ENCODE measurements around the gene PERM1.
"Not testable (repeated sequence)": the region's sequence is repeated elsewhere in the genome, so short reads cannot be mapped to it uniquely, and the experiment has no call there.

Gene PERM1, protein sequence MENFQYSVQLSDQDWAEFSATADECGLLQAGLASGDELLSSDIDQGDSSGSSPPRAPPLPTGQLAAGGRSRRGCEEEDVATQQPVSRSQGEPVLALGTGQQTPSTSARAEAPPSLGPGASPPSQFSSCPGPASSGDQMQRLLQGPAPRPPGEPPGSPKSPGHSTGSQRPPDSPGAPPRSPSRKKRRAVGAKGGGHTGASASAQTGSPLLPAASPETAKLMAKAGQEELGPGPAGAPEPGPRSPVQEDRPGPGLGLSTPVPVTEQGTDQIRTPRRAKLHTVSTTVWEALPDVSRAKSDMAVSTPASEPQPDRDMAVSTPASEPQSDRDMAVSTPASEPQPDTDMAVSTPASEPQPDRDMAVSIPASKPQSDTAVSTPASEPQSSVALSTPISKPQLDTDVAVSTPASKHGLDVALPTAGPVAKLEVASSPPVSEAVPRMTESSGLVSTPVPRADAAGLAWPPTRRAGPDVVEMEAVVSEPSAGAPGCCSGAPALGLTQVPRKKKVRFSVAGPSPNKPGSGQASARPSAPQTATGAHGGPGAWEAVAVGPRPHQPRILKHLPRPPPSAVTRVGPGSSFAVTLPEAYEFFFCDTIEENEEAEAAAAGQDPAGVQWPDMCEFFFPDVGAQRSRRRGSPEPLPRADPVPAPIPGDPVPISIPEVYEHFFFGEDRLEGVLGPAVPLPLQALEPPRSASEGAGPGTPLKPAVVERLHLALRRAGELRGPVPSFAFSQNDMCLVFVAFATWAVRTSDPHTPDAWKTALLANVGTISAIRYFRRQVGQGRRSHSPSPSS

DNA sequence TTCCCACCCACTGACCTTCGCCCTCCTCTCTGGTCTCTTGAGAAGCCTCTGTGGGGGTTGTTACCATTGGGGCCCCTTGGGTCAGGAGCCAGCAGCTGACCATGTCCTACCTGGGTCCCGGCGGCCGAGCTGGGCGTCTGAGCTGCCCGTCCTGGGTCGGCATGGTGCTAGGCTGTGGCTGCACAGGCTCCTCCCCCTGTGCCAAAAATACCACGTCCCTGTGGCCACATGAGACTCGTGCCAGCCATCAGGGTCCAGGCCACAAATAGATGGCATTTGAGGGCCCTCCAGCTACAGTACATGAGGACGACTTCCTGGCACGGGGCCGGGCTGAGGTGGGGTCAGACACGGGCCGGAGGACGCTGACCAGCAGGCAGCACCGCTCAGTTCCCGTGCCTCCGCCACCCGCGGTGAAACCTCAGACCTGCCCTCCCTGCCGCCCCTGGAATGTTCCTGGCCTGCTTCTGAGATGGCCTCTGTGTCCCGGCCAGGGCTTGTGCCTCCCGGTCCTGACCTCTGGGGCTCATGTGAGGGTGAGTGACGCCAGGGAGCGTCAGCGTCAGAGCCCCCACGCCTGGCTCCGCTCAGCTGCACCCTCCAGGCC, at the start of gene PERM1:
Gene PERM1, minus strand, starts transcription at position 139 of the 604 bp plus-strand sequence. CDS start 1,064 bp downstream, outside the sequence.
- no peak within 1 kb of the TSS for H3K27ac ChIP-seq (ENCODE audit: low read depth, low read length)
- H3K4me1 ChIP-seq (ENCODE audit: control insufficient read depth, insufficient read depth, low read length): no peaks in the 10 kb centered on the region
- H3K4me3 ChIP-seq (ENCODE audit: low read depth, low read length): no peak within 1 kb of the TSS
- H3K9me3 ChIP-seq (ENCODE audit: control insufficient read depth, insufficient read depth, low read length): no peaks in the 10 kb centered on the region
- no peak within 1 kb of the TSS for H3K9ac ChIP-seq (ENCODE audit: low read depth, low read length)
- no peaks in the 10 kb centered on the region for H3K36me3 ChIP-seq (ENCODE audit: control insufficient read depth, insufficient read depth, low read length)
- H3K27me3 ChIP-seq (ENCODE audit: control insufficient read depth, insufficient read depth, low read length): peaks cover 49% of the 10 kb centered on the region

DNA sequence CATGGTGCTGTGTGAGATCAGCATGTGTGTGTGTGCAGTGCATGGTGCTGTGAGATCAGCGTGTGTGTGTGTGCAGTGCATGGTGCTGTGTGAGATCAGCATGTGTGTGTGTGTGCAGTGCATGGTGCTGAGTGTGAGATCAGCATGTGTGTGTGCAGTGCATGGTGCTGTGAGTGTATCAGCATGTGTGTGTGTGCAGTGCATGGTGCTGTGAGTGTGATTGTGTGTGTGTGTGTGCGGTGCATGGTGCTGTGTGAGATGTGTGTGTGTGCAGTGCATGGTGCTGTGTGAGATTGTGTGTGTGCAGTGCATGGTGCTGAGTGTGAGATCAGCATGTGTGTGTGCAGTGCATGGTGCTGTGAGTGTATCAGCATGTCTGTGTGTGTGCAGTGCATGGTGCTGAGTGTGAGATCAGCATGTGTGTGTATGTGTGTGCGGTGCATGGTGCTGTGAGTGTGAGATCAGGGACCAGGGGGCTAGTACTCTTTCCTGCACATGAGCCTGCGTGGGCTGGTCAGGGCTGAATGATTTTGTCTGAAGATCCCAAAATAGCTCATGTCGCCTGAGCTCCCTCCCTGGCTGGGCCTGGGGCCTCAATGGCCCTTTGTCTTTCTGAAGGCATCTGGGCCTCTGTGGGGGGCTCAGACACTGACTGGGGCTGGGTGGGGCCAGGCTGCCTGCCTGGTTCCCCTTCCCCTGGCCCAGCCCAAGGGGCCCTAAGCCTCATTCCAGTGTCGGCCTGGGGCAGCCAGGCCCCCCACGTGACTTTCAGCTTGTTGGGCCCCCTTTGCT, 49.2 kb upstream of the PERM1 start:
- H3K9ac ChIP-seq (ENCODE audit: low read depth, low read length); H3K9me3 ChIP-seq (ENCODE audit: control insufficient read depth, insufficient read depth, low read length); H3K36me3 ChIP-seq (ENCODE audit: control insufficient read depth, insufficient read depth, low read length); H3K4me3 ChIP-seq (ENCODE audit: low read depth, low read length); H3K27ac ChIP-seq (ENCODE audit: low read depth, low read length): not testable (repeated sequence)
- peaks cover 18% of the 10 kb centered on the region for H3K4me1 ChIP-seq (ENCODE audit: control insufficient read depth, insufficient read depth, low read length)
- H3K27me3 ChIP-seq (ENCODE audit: control insufficient read depth, insufficient read depth, low read length): peaks cover 27% of the 10 kb centered on the region

DNA sequence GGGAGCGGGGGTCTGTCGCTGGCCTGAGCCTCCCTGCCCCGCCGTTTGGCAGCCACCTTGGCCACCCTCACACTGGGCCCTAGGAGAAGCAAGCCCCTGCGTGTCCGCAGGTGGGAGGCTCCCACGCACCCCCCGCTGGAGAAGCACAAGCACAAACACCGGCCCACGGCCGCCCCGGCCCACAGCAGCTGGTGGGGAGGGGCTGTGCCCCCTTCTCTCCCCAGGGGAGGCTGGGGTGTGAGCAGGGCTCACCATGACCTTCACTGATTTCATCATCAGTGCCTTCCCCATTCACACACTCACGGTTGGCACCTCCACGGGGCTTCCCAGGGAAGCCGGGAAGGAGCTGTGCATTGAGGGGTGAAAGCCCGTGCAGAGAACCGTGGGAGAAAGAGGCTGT, 45.9 kb upstream of the PERM1 start:
- peaks cover 7% of the 10 kb centered on the region for H3K27me3 ChIP-seq (ENCODE audit: control insufficient read depth, insufficient read depth, low read length)
- no peak overlapping the region for H3K27ac ChIP-seq (ENCODE audit: low read depth, low read length)
- 0 out of 2 replicates have a peak, but pooled peaks cover 4% of the 10 kb centered on the region for H3K36me3 ChIP-seq (ENCODE audit: control insufficient read depth, insufficient read depth, low read length)
- H3K4me3 ChIP-seq (ENCODE audit: low read depth, low read length): no peak overlapping the region
- no peak overlapping the region for H3K9ac ChIP-seq (ENCODE audit: low read depth, low read length)
- peaks cover 47% of the 10 kb centered on the region for H3K4me1 ChIP-seq (ENCODE audit: control insufficient read depth, insufficient read depth, low read length)
- no peaks in the 10 kb centered on the region for H3K9me3 ChIP-seq (ENCODE audit: control insufficient read depth, insufficient read depth, low read length)

DNA sequence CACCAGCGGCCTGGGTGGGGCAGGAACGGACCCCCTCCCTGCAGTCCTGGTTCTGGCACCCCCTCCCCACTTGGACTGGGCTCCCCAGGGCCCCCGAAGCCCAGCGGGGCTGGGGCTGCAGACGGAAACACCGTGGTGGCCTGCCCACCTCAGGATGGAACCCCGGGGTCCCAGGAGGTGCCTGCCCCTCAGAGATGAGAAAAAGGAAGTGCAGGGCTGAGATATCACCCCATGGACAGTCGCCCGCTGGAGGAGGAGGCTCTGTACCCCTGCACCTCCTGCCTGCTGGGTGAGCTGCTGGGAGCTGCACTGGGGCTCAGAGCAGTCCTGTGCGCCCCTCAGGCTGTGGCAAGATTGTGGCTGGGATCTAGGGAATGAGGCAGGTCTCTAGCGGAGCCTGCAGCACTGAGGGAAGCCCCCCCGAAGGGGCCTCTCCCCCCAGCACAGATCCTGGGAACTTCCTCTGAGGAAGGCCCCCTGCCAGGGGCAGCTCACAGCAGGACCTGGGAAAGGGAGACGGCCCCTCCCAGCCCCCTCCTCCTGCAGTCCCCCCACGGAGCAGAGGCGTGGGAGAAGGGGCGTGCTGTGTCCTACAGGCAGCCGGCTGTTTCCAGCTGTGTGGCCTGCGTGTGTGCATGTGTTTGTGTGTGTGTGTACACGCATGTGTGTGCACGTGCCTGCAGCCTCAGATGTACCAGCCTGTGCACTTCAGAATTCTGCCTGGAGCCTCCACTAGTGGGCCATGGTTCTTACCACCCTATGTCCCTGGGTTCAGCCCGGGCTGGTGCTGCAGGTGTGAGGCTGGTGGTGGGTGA, 44.9 kb upstream of the PERM1 start:
- H3K9me3 ChIP-seq (ENCODE audit: control insufficient read depth, insufficient read depth, low read length): no peaks in the 10 kb centered on the region
- H3K27me3 ChIP-seq (ENCODE audit: control insufficient read depth, insufficient read depth, low read length): peaks cover 1% of the 10 kb centered on the region
- H3K4me3 ChIP-seq (ENCODE audit: low read depth, low read length): no peak overlapping the region
- H3K27ac ChIP-seq (ENCODE audit: low read depth, low read length): no peak overlapping the region
- peaks cover 8% of the 10 kb centered on the region; the same call in 1 of the 2 replicates for H3K36me3 ChIP-seq (ENCODE audit: control insufficient read depth, insufficient read depth, low read length)
- peaks cover 46% of the 10 kb centered on the region for H3K4me1 ChIP-seq (ENCODE audit: control insufficient read depth, insufficient read depth, low read length)
- no peak overlapping the region for H3K9ac ChIP-seq (ENCODE audit: low read depth, low read length)

DNA sequence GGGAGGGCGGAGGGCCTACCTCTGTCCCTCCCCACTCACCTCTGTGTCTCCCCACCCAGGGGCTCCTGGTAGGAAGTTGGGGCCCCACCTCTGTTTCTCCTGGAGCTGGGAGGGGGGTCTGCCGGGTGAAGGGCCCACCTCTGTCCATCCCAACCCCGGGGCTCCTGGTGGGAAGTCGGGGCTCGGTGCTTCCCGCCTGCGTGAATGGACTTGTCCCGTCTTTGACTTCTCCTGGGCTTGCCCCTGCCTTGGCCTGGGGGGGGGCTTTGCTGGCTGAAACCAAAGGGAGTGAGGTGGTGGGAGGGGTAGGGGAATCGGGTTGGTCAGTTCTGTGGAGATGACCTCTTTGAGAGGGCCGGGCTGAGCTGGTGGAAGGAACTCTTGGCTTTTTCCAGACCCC, 43.8 kb upstream of the PERM1 start:
- Histone ChIP-seq H3K27ac (ENCODE audit: low read depth, low read length) (peak overlapping the region; percentile 20), H3K27me3 (ENCODE audit: control insufficient read depth, insufficient read depth, low read length) (no peaks in the 10 kb centered on the region; the same call in none of the 2 replicates), H3K9ac (ENCODE audit: low read depth, low read length) (no peak overlapping the region), H3K4me3 (ENCODE audit: low read depth, low read length) (no peak overlapping the region), H3K4me1 (ENCODE audit: control insufficient read depth, insufficient read depth, low read length) (peaks cover 52% of the 10 kb centered on the region), H3K9me3 (ENCODE audit: control insufficient read depth, insufficient read depth, low read length) (no peaks in the 10 kb centered on the region), H3K36me3 (ENCODE audit: control insufficient read depth, insufficient read depth, low read length) (peaks cover 8% of the 10 kb centered on the region; the same call in 1 of the 2 replicates)

DNA sequence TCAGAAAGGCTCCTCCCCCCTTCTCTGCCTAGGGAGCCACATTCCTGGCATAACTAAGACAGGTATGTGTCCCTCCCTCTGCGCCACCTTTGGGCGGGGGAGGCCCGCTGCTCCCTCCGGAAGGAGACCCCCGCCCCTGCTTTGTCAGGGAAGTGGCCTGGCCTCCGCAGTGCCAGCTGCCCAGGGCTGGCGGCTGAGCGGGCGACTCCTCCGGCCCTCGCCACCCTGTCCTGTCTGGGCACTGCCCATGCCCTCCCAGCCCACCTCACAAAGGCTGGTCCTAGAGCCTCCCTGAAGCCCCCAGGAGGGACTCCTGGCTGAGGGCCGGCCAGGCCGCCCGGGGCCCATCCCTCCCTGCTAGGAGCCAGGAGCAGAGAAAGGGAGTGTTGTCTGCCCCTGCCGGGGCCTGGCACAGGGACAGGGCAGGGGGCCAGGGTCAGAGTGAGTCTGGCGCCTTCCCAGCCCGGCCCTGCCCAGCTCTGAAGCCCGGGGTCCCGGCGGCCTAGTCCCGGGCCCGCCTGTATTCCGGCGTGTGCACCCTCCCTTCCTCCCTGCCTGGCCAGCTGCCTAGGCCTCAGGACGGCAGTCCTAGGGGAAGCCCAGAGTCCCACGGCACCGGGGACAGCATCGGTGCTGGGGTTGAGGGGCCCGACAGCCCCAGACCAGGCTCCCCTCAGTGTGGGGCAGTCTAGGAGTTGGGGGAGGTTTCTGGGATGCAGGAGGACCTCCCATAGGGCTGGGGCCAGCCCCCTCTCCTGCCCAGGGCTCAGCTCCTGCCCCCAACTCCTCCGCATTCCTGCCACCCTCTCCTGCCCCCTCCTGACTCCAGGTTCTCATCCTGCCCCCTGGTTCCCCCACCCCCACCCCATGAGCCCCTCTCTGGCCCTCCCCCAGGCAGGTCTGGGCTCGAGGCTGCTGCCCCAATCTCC, 43.1 kb upstream of the PERM1 start:
- peak overlapping the region; percentile 80 for H3K27ac ChIP-seq (ENCODE audit: low read depth, low read length)
- H3K4me3 ChIP-seq (ENCODE audit: low read depth, low read length): peak overlapping the region; percentile 24; the same call in 1 of the 2 replicates
- peaks cover 52% of the 10 kb centered on the region for H3K4me1 ChIP-seq (ENCODE audit: control insufficient read depth, insufficient read depth, low read length)
- H3K27me3 ChIP-seq (ENCODE audit: control insufficient read depth, insufficient read depth, low read length): no peaks in the 10 kb centered on the region; the same call in none of the 2 replicates
- peaks cover 8% of the 10 kb centered on the region; the same call in 1 of the 2 replicates for H3K36me3 ChIP-seq (ENCODE audit: control insufficient read depth, insufficient read depth, low read length)
- no peaks in the 10 kb centered on the region for H3K9me3 ChIP-seq (ENCODE audit: control insufficient read depth, insufficient read depth, low read length)
- H3K9ac ChIP-seq (ENCODE audit: low read depth, low read length): peak overlapping the region; percentile 17; the same call in 1 of the 2 replicates

DNA sequence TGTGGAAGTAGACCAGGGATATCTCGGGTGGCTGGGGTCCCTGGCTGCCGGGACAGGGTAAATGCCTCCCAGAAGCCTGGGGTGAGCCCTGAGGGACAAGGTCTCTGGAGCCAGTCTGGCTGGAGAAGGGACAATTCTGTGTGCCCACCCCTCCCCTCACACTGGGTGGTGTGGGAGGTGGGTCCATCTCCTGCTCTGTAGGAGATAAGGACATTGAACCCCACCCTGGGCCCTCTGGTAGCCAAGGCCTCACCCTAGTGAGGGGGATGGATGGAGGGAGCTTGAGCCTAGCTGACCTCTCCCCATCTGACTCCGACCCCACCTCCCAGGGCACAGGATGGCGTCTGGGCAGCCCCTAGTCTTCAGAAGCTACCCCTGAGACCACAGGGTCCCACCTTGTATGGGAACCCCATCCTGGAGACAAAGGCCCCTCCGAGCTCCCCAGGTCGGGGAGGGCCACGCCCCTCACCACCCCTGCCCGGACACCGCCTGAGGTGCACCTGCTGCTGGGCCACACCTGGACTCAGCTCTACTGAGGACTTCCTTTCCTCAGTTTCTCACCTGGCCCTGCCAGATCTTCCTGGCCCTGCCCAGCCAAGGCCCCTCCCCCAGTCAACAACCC, 42.4 kb upstream of the PERM1 start:
- no peak overlapping the region for H3K4me3 ChIP-seq (ENCODE audit: low read depth, low read length)
- H3K27me3 ChIP-seq (ENCODE audit: control insufficient read depth, insufficient read depth, low read length): no peaks in the 10 kb centered on the region; the same call in 1 of the 2 replicates
- H3K9ac ChIP-seq (ENCODE audit: low read depth, low read length): no peak overlapping the region
- H3K9me3 ChIP-seq (ENCODE audit: control insufficient read depth, insufficient read depth, low read length): no peaks in the 10 kb centered on the region
- H3K4me1 ChIP-seq (ENCODE audit: control insufficient read depth, insufficient read depth, low read length): peaks cover 52% of the 10 kb centered on the region
- peak overlapping the region; percentile 64 for H3K27ac ChIP-seq (ENCODE audit: low read depth, low read length)
- peaks cover 8% of the 10 kb centered on the region; the same call in 1 of the 2 replicates for H3K36me3 ChIP-seq (ENCODE audit: control insufficient read depth, insufficient read depth, low read length)

DNA sequence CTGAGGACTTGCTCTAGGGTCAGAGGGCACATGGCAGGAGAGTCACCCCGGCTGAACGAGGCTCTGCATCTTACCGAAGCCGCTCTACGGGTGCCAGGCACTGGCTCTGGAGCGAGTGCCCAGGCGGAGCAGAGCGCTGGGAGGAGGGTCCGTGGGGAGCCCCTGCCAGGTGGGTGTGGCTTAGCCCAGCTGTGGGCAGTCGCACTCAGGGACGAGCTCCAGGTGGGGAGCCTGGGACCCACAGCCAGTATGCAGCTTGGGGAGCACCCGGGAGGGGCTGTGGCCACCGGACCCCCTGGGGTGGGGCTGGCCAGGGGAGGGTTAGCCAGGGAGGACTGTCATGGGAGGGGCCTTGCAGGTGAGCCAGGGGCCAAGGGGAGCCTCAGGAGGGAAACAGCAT, 41.8 kb upstream of the PERM1 start:
- Histone ChIP-seq H3K9me3 (ENCODE audit: control insufficient read depth, insufficient read depth, low read length) (no peaks in the 10 kb centered on the region), H3K9ac (ENCODE audit: low read depth, low read length) (no peak overlapping the region), H3K27me3 (ENCODE audit: control insufficient read depth, insufficient read depth, low read length) (no peaks in the 10 kb centered on the region; the same call in 1 of the 2 replicates), H3K27ac (ENCODE audit: low read depth, low read length) (no peak overlapping the region), H3K4me1 (ENCODE audit: control insufficient read depth, insufficient read depth, low read length) (peaks cover 52% of the 10 kb centered on the region), H3K36me3 (ENCODE audit: control insufficient read depth, insufficient read depth, low read length) (peaks cover 8% of the 10 kb centered on the region; the same call in 1 of the 2 replicates), H3K4me3 (ENCODE audit: low read depth, low read length) (no peak overlapping the region)

All from HUES48 (cell line).